ENCODE data around the gene SMG6. TPM values are rescaled to one million over a fixed set of nuclear protein-coding genes. Genes with fewer than 3 reads are reported as not detected.

Gene SMG6
- total and polyA plus RNA-seq, 4 donors, result 16.2 to 67.3 (median 31.4) TPM

- Histone ChIP-seq H3K27ac (ENCODE audit: low read depth in 1 of 2, low read length in 2 of 2) (no peak overlapping the region), H3K36me3 (ENCODE audit: control insufficient read depth in 1 of 2, insufficient read depth in 2 of 2, low read length in 1 of 2) (peaks cover 4 to 8% of the 10 kb centered on the region in 2 donors), H3K9me3 (ENCODE audit: control insufficient read depth, low read length) (no peaks in the 10 kb centered on the region), H3K4me3 (ENCODE audit: low read length in 2 of 2) (no peak overlapping the region), H3K27me3 (ENCODE audit: control insufficient read depth in 1 of 2, insufficient read depth in 2 of 2, low read length in 1 of 2) (no peaks in the 10 kb centered on the region), H3K4me1 (ENCODE audit: control insufficient read depth in 1 of 2, insufficient read depth in 2 of 2, low read length in 2 of 2) (no peaks in the 10 kb centered on the region)
- ATAC-seq (ENCODE audit: low FRiP score) (no peak), DNase-seq (no peak)
- intact Hi-C loops (cut with DNase I), result no loop called here
- WGBS, 2 donors, result 82% methylated on average over 1 of the region's 1 CpG
These were observed 8.0 kb downstream of the SMG6 start for GRCh38 chr17:2295575-2295974.

GRCh38 chr17:2292100-2292499, 11.5 kb downstream of the SMG6 start:
- intact Hi-C loops (cut with DNase I), result no loop called here
- H3K4me3 ChIP-seq (ENCODE audit: low read length in 2 of 2), result no peak overlapping the region
- DNase-seq, result no peak
- ATAC-seq (ENCODE audit: low FRiP score), result no peak
- H3K36me3 ChIP-seq (ENCODE audit: control insufficient read depth in 1 of 2, insufficient read depth in 2 of 2, low read length in 1 of 2), result peaks cover 4 to 8% of the 10 kb centered on the region in 2 donors
- no peak overlapping the region for H3K27ac ChIP-seq (ENCODE audit: low read depth in 1 of 2, low read length in 2 of 2)
- no peaks in the 10 kb centered on the region for H3K27me3 ChIP-seq (ENCODE audit: control insufficient read depth in 1 of 2, insufficient read depth in 2 of 2, low read length in 1 of 2)
- no peaks in the 10 kb centered on the region for H3K9me3 ChIP-seq (ENCODE audit: control insufficient read depth, low read length)
- WGBS, 2 donors, result 79 to 81% methylated on average over 2 of the region's 2 CpGs
- no peaks in the 10 kb centered on the region for H3K4me1 ChIP-seq (ENCODE audit: control insufficient read depth in 1 of 2, insufficient read depth in 2 of 2, low read length in 2 of 2)

GRCh38 chr17:2289878-2290478, 13.6 kb downstream of the SMG6 start:
- intact Hi-C loops (cut with DNase I), result no loop called here
- 94% methylated on average over 5 of the region's 5 CpGs for WGBS, 2 donors
- no peak overlapping the region for H3K27ac ChIP-seq (ENCODE audit: low read depth in 1 of 2, low read length in 2 of 2)
- no peaks in the 10 kb centered on the region for H3K4me1 ChIP-seq (ENCODE audit: control insufficient read depth in 1 of 2, insufficient read depth in 2 of 2, low read length in 2 of 2)
- no peaks in the 10 kb centered on the region for H3K9me3 ChIP-seq (ENCODE audit: control insufficient read depth, low read length)
- no peak overlapping the region for H3K4me3 ChIP-seq (ENCODE audit: low read length in 2 of 2)
- DNase-seq (no peak), ATAC-seq (ENCODE audit: low FRiP score) (no peak)
- H3K27me3 ChIP-seq (ENCODE audit: control insufficient read depth in 1 of 2, insufficient read depth in 2 of 2, low read length in 1 of 2), result no peaks in the 10 kb centered on the region
- peaks cover 4 to 8% of the 10 kb centered on the region in 2 donors for H3K36me3 ChIP-seq (ENCODE audit: control insufficient read depth in 1 of 2, insufficient read depth in 2 of 2, low read length in 1 of 2)

GRCh38 chr17:2283302-2283701, 20.3 kb downstream of the SMG6 start:
- DNase-seq (no peak), ATAC-seq (ENCODE audit: low FRiP score) (no peak)
- intact Hi-C loops (cut with DNase I), result loop anchor here in 1 of 2 donors (5.0 kb wide), 1 partner anchor 36 kb away; no protein-coding TSS in a partner anchor
- Histone ChIP-seq H3K36me3 (ENCODE audit: control insufficient read depth in 1 of 2, insufficient read depth in 2 of 2, low read length in 1 of 2) (peaks cover 8 to 14% of the 10 kb centered on the region in 2 donors), H3K4me3 (ENCODE audit: low read length in 2 of 2) (no peak overlapping the region), H3K9me3 (ENCODE audit: control insufficient read depth, low read length) (no peaks in the 10 kb centered on the region), H3K4me1 (ENCODE audit: control insufficient read depth in 1 of 2, insufficient read depth in 2 of 2, low read length in 2 of 2) (no peaks in the 10 kb centered on the region), H3K27me3 (ENCODE audit: control insufficient read depth in 1 of 2, insufficient read depth in 2 of 2, low read length in 1 of 2) (no peaks in the 10 kb centered on the region), H3K27ac (ENCODE audit: low read depth in 1 of 2, low read length in 2 of 2) (no peak overlapping the region)
- 83 to 86% methylated on average over 7 of the region's 7 CpGs for WGBS, 2 donors

GRCh38 chr17:2282297-2282873, 21.2 kb downstream of the SMG6 start:
- peak; percentile 68 for ATAC-seq (ENCODE audit: low FRiP score)

GRCh38 chr17:2279707-2280106, 23.9 kb downstream of the SMG6 start:
- intact Hi-C loops (cut with DNase I), result loop anchor here in 1 of 2 donors (2.0 to 5.0 kb wide), 2 partner anchors 32 to 225 kb away; partner anchors contain the start of gene HIC1

More at GRCh38 chr17:2282297-2282873, 21.2 kb downstream of the SMG6 start:
- 52 to 53% methylated on average over 7 of the region's 7 CpGs for WGBS, 2 donors
- Histone ChIP-seq H3K4me3 (ENCODE audit: low read length in 2 of 2) (no peak overlapping the region), H3K4me1 (ENCODE audit: control insufficient read depth in 1 of 2, insufficient read depth in 2 of 2, low read length in 2 of 2) (no peaks in the 10 kb centered on the region), H3K36me3 (ENCODE audit: control insufficient read depth in 1 of 2, insufficient read depth in 2 of 2, low read length in 1 of 2) (peaks cover 8 to 14% of the 10 kb centered on the region in 2 donors), H3K27ac (ENCODE audit: low read depth in 1 of 2, low read length in 2 of 2) (peak overlapping the region in 1 of 2 donors; percentile 33), H3K9me3 (ENCODE audit: control insufficient read depth, low read length) (no peaks in the 10 kb centered on the region), H3K27me3 (ENCODE audit: control insufficient read depth in 1 of 2, insufficient read depth in 2 of 2, low read length in 1 of 2) (no peaks in the 10 kb centered on the region)
- intact Hi-C loops (cut with DNase I), result loop anchor here in 1 of 2 donors (5.0 kb wide), 1 partner anchor 35 kb away; no protein-coding TSS in a partner anchor
- DNase-seq, result no peak

GRCh38 chr17:2277429-2278170, 26.0 kb downstream of the SMG6 start:
- Histone ChIP-seq H3K27me3 (ENCODE audit: control insufficient read depth in 1 of 2, insufficient read depth in 2 of 2, low read length in 1 of 2) (no peaks in the 10 kb centered on the region), H3K27ac (ENCODE audit: low read depth in 1 of 2, low read length in 2 of 2) (no peak overlapping the region), H3K36me3 (ENCODE audit: control insufficient read depth in 1 of 2, insufficient read depth in 2 of 2, low read length in 1 of 2) (peaks cover 5 to 18% of the 10 kb centered on the region in 2 donors), H3K4me1 (ENCODE audit: control insufficient read depth in 1 of 2, insufficient read depth in 2 of 2, low read length in 2 of 2) (no peaks in the 10 kb centered on the region), H3K4me3 (ENCODE audit: low read length in 2 of 2) (no peak overlapping the region), H3K9me3 (ENCODE audit: control insufficient read depth, low read length) (no peaks in the 10 kb centered on the region)
- intact Hi-C loops (cut with DNase I), result no loop called here
- ATAC-seq (ENCODE audit: low FRiP score) (no peak), DNase-seq (no peak)
- WGBS, 2 donors, result 94% methylated on average over 9 of the region's 9 CpGs

More at GRCh38 chr17:2279707-2280106, 23.9 kb downstream of the SMG6 start:
- no peak overlapping the region for H3K4me3 ChIP-seq (ENCODE audit: low read length in 2 of 2)
- peaks cover 9 to 18% of the 10 kb centered on the region in 2 donors for H3K36me3 ChIP-seq (ENCODE audit: control insufficient read depth in 1 of 2, insufficient read depth in 2 of 2, low read length in 1 of 2)
- DNase-seq (no peak), ATAC-seq (ENCODE audit: low FRiP score) (no peak)
- no peaks in the 10 kb centered on the region for H3K4me1 ChIP-seq (ENCODE audit: control insufficient read depth in 1 of 2, insufficient read depth in 2 of 2, low read length in 2 of 2)
- 91% methylated on average over 9 of the region's 9 CpGs for WGBS, 2 donors
- no peak overlapping the region for H3K27ac ChIP-seq (ENCODE audit: low read depth in 1 of 2, low read length in 2 of 2)
- no peaks in the 10 kb centered on the region for H3K9me3 ChIP-seq (ENCODE audit: control insufficient read depth, low read length)
- no peaks in the 10 kb centered on the region for H3K27me3 ChIP-seq (ENCODE audit: control insufficient read depth in 1 of 2, insufficient read depth in 2 of 2, low read length in 1 of 2)

GRCh38 chr17:2275722-2276121, 27.9 kb downstream of the SMG6 start:
- Histone ChIP-seq H3K9me3 (ENCODE audit: control insufficient read depth, low read length) (no peaks in the 10 kb centered on the region), H3K27me3 (ENCODE audit: control insufficient read depth in 1 of 2, insufficient read depth in 2 of 2, low read length in 1 of 2) (no peaks in the 10 kb centered on the region), H3K4me3 (ENCODE audit: low read length in 2 of 2) (no peak overlapping the region), H3K4me1 (ENCODE audit: control insufficient read depth in 1 of 2, insufficient read depth in 2 of 2, low read length in 2 of 2) (peaks cover 0 to 3% of the 10 kb centered on the region in 2 donors), H3K27ac (ENCODE audit: low read depth in 1 of 2, low read length in 2 of 2) (no peak overlapping the region), H3K36me3 (ENCODE audit: control insufficient read depth in 1 of 2, insufficient read depth in 2 of 2, low read length in 1 of 2) (peaks cover 2 to 14% of the 10 kb centered on the region in 2 donors)
- WGBS, 2 donors, result 57 to 62% methylated on average over 1 of the region's 1 CpG
- intact Hi-C loops (cut with DNase I), result no loop called here
- DNase-seq, result no peak
- no peak for ATAC-seq (ENCODE audit: low FRiP score)

All from aorta (tissue), 5 donors.